H1 (cell line): ENCODE results near the gene RBP7. TPM values are rescaled to one million over a fixed set of nuclear protein-coding genes. Genes with fewer than 3 reads are reported as not detected.

Experiments
- CTCF ChIA-PET: fragments of 300-600 bp; sonication (Branson Sonifier 250); formaldehyde crosslinking; loops from one replicate; lab custom pipeline; 2021; ENCODE audit not compliant: partially characterized antibody; lab: Charles Lee
- POLR2A ChIA-PET: fragments of 300-600 bp; sonication (Branson Sonifier 250); formaldehyde crosslinking; loops from one replicate; lab custom pipeline; 2021; ENCODE audit warnings: inconsistent platforms; ENCODE audit not compliant: partially characterized antibody; lab: Charles Lee
- DNase-seq, 2 experiments: peaks; one replicate each; pipeline versions ENCODE4 v3.0.0 to v3.0.0-alpha.2; 2010 to 2022; ENCODE audit warnings: low spot score in 2 of 2, low read depth in 1 of 2, mixed read lengths in 1 of 2
- FAIRE-seq: peaks from 2 replicates; lab custom pipeline; 2011; peaks lifted over from hg19 to GRCh38; lab: Jason Lieb, UNC
- H2AFZ ChIP-seq: 2 replicates; pipeline ENCODE4 v1.8.1; 2012; ENCODE audit warnings: low read length, inconsistent platforms
- H2AK5ac ChIP-seq: 2 replicates; pipeline ENCODE4 v1.6.1; 2013; ENCODE audit warnings: low read depth, low read length
- H2BK120ac ChIP-seq: replicated peaks from 2 replicates; pipeline ENCODE3; 2013; ENCODE audit warnings: low read depth, low read length, inconsistent platforms
- H2BK12ac ChIP-seq: 2 replicates; pipeline ENCODE4 v1.6.1; 2013; ENCODE audit warnings: low read depth, low read length
- H2BK15ac ChIP-seq: 2 replicates; pipeline ENCODE4 v1.6.1; 2013; ENCODE audit warnings: low read length
- H2BK20ac ChIP-seq: 2 replicates; pipeline ENCODE4 v1.6.1; 2013; ENCODE audit warnings: low read length
- H2BK5ac ChIP-seq: 2 replicates; pipeline ENCODE4 v1.6.1; 2013; ENCODE audit warnings: low read depth, low read length
- H3K14ac ChIP-seq: 2 replicates; pipeline ENCODE4 v1.6.1; 2013; ENCODE audit warnings: inconsistent platforms; ENCODE audit not compliant: insufficient read length
- H3K18ac ChIP-seq: 2 replicates; pipeline ENCODE4 v1.6.1; 2013; ENCODE audit warnings: low read length; ENCODE audit errors: extremely low read depth
- H3K23ac ChIP-seq: 2 replicates; pipeline ENCODE4 v1.6.1; 2013; ENCODE audit warnings: inconsistent platforms; ENCODE audit not compliant: insufficient read length
- H3K23me2 ChIP-seq: 2 replicates; pipeline ENCODE4 v1.6.1; 2013; ENCODE audit warnings: low read depth, low read length
- H3K27ac ChIP-seq: 2 replicates; pipeline ENCODE4 v1.6.1; 2011; ENCODE audit warnings: low read depth, low read length, inconsistent platforms
- H3K27me3 ChIP-seq, 4 experiments: replicated peaks in 1 of 4; 1 replicate in 1 of 4; 2 replicates in 3 of 4; pipeline versions ENCODE4 v1.6.1 to v1.8.1; 2011 to 2013; ENCODE audit warnings: low read length in 3 of 4, mild to moderate bottlenecking in 3 of 4, inconsistent platforms in 2 of 4, mixed read lengths in 2 of 4, moderate library complexity in 1 of 4; ENCODE audit not compliant: control insufficient read depth in 3 of 4, insufficient read depth in 3 of 4; ENCODE audit errors: extremely low read depth in 1 of 4
- H3K36me3 ChIP-seq, 4 experiments: 2 replicates each; pipeline versions ENCODE4 v1.6.1 to v1.8.1; 2011 to 2013; ENCODE audit warnings: mild to moderate bottlenecking in 4 of 4, low read length in 3 of 4, moderate library complexity in 2 of 4, control low read depth in 1 of 4, inconsistent platforms in 1 of 4; ENCODE audit not compliant: insufficient read depth in 4 of 4, control insufficient read depth in 2 of 4
- H3K4ac ChIP-seq: replicated peaks from 2 replicates; pipeline ENCODE3; 2013; ENCODE audit warnings: low read length, low read depth, mixed read lengths, inconsistent platforms; ENCODE audit not compliant: insufficient read length
- H3K4me1 ChIP-seq, 4 experiments: replicated peaks in 1 of 4; 1 replicate in 1 of 4; 2 replicates in 3 of 4; pipeline versions ENCODE4 v1.6.1 to v1.8.1; 2011 to 2013; ENCODE audit warnings: low read length in 3 of 4, inconsistent platforms in 2 of 4, mixed read lengths in 1 of 4; ENCODE audit not compliant: insufficient read depth in 4 of 4, control insufficient read depth in 3 of 4
- H3K4me2 ChIP-seq, 2 experiments: 2 replicates each; pipeline versions ENCODE4 v1.6.1 to v1.8.1; 2011 to 2013; ENCODE audit warnings: low read depth in 2 of 2, low read length in 2 of 2, control low read depth in 1 of 2, inconsistent platforms in 1 of 2, mild to moderate bottlenecking in 1 of 2; ENCODE audit not compliant: insufficient read depth in 1 of 2
- H3K4me3 ChIP-seq, 4 experiments: fragments of 200-600, 300-600 bp in 1 of 4; sonication (generic), shearing (Covaris generic), sonication (Bioruptor Twin) in 1 of 4; 2 replicates each; pipeline versions ENCODE4 v1.5.1 to v1.8.1; 2011 to 2016; ENCODE audit warnings: low read length in 4 of 4, low read depth in 3 of 4, control low read depth in 2 of 4, inconsistent platforms in 2 of 4, mild to moderate bottlenecking in 2 of 4, mixed read lengths in 1 of 4, moderate library complexity in 1 of 4; ENCODE audit not compliant: insufficient read depth in 2 of 4; ENCODE audit errors: extremely low read depth in 1 of 4
- H3K56ac ChIP-seq: replicated peaks from 2 replicates; pipeline ENCODE3; 2013; ENCODE audit warnings: low read depth, mild to moderate bottlenecking, mixed read lengths, low read length, inconsistent platforms; ENCODE audit not compliant: insufficient read length
- H3K79me1 ChIP-seq: 2 replicates; pipeline ENCODE4 v1.6.1; 2013; ENCODE audit warnings: low read depth, low read length, control low read depth
- H3K79me2 ChIP-seq, 2 experiments: 2 replicates each; pipeline versions ENCODE4 v1.6.1 to v1.8.1; 2012 to 2013; ENCODE audit warnings: low read length in 2 of 2, mild to moderate bottlenecking in 2 of 2, inconsistent platforms in 1 of 2; ENCODE audit not compliant: insufficient read depth in 2 of 2, control insufficient read depth in 1 of 2
- H3K9ac ChIP-seq, 4 experiments: replicated peaks in 1 of 4; 1 replicate in 1 of 4; 2 replicates in 3 of 4; pipeline versions ENCODE4 v1.6.1 to v1.8.1; 2011 to 2013; ENCODE audit warnings: low read depth in 3 of 4, low read length in 3 of 4, control low read depth in 2 of 4, mild to moderate bottlenecking in 2 of 4, moderate library complexity in 2 of 4, inconsistent platforms in 1 of 4; ENCODE audit errors: extremely low read depth in 1 of 4
- H3K9me3 ChIP-seq, 2 experiments: 2 replicates each; pipeline versions ENCODE4 v1.6.1 to v1.8.1; 2012 to 2013; ENCODE audit warnings: mild to moderate bottlenecking in 2 of 2, moderate library complexity in 2 of 2, control low read depth in 1 of 2, inconsistent platforms in 1 of 2, low read depth in 1 of 2, low read length in 1 of 2, mixed read lengths in 1 of 2; ENCODE audit not compliant: insufficient read depth in 2 of 2
- H4K20me1 ChIP-seq, 2 experiments: replicated peaks in 1 of 2; 2 replicates each; pipeline versions ENCODE3 to v1.8.1; 2011 to 2013; ENCODE audit warnings: inconsistent platforms in 2 of 2, low read length in 2 of 2, mild to moderate bottlenecking in 1 of 2; ENCODE audit not compliant: insufficient read depth in 2 of 2, control insufficient read depth in 1 of 2
- H4K5ac ChIP-seq: 2 replicates; pipeline ENCODE4 v1.6.1; 2013; ENCODE audit warnings: low read length, low read depth, mixed read lengths, inconsistent platforms; ENCODE audit not compliant: insufficient read length
- H4K8ac ChIP-seq: 2 replicates; pipeline ENCODE4 v1.8.0; 2013; ENCODE audit warnings: mild to moderate bottlenecking, moderate library complexity, low read length, inconsistent platforms; ENCODE audit not compliant: insufficient read depth; ENCODE audit errors: extremely low read depth
- H4K91ac ChIP-seq: replicated peaks from 2 replicates; pipeline ENCODE3; 2013; ENCODE audit warnings: low read length, mixed read lengths, inconsistent platforms; ENCODE audit not compliant: insufficient read length
- ATF3 ChIP-seq: IDR thresholded peaks from 2 replicates; pipeline ENCODE4 v1.6.1; 2011; ENCODE audit warnings: low read depth, mild to moderate bottlenecking, low read length; ENCODE audit not compliant: insufficient read depth
- BCL11A ChIP-seq, 2 experiments: IDR thresholded peaks; one replicate each; pipeline ENCODE4 v1.6.1; 2011; ENCODE audit warnings: low read depth in 2 of 2, low read length in 2 of 2, mild to moderate bottlenecking in 2 of 2
- CREB1 ChIP-seq: IDR thresholded peaks from 2 replicates; pipeline ENCODE4 v1.6.1; 2012; ENCODE audit warnings: inconsistent platforms
- GABPA ChIP-seq: IDR thresholded peaks from 2 replicates; pipeline ENCODE4 v1.6.1; 2011; ENCODE audit warnings: mild to moderate bottlenecking, low read length, moderate library complexity, borderline replicate concordance; ENCODE audit not compliant: insufficient read depth
- KDM5A ChIP-seq: fragments of 200-600 bp; IDR thresholded peaks from 2 replicates; pipeline ENCODE4 v1.7.1; 2012; ENCODE audit warnings: mild to moderate bottlenecking, low read length, inconsistent platforms, mixed read lengths
- SIN3A ChIP-seq, 2 experiments: IDR thresholded peaks in 1 of 2; conservative IDR thresholded peaks in 1 of 2; 2 replicates each; pipeline ENCODE4 v1.6.1; 2011 to 2012; ENCODE audit warnings: low read length in 2 of 2, improper control_type of control experiment in 1 of 2, low read depth in 1 of 2, mild to moderate bottlenecking in 1 of 2
- SP1 ChIP-seq: IDR thresholded peaks from 2 replicates; pipeline ENCODE4 v1.6.1; 2011; ENCODE audit warnings: low read depth, low read length
- TAF1 ChIP-seq: IDR thresholded peaks from 2 replicates; pipeline ENCODE4 v1.6.1; 2011; ENCODE audit warnings: mild to moderate bottlenecking, low read depth, low read length
- TAF7 ChIP-seq: optimal IDR thresholded peaks from 2 replicates; pipeline ENCODE3; 2011; ENCODE audit warnings: low read depth, mild to moderate bottlenecking, inconsistent platforms, low read length, moderate library complexity, borderline replicate concordance
- TEAD4 ChIP-seq: IDR thresholded peaks from 2 replicates; pipeline ENCODE4 v1.6.1; 2012; ENCODE audit warnings: low read depth, low read length, inconsistent platforms, mixed read lengths
- WGBS, 2 experiments: shearing (Covaris generic) in 1 of 2; methylation state at CpG; one replicate each; pipeline versions ENCODE4 v1.1.6 to v1.1.7; 2013 to 2015; ENCODE audit warnings: low lambda C conversion rate in 2 of 2, mixed read lengths in 2 of 2, inconsistent platforms in 1 of 2, low coverage in 1 of 2, missing lambda C conversion rate in 1 of 2; ENCODE audit not compliant: insufficient replicate concordance in 2 of 2, insufficient coverage in 1 of 2, insufficient read length in 1 of 2; ENCODE audit errors: extremely low coverage in 1 of 2, missing lambda C conversion rate in 1 of 2; 5-methylcytosine and 5-hydroxymethylcytosine counted together
- polyA plus RNA-seq, 7 experiments: library from polyadenylated mRNA; depleted of rRNA in 3 of 7; stranded (reverse) in 5 of 7; unstranded in 2 of 7; fragments of >200 nt in 5 of 7; fragments of 200-250 nt in 2 of 7; gene quantifications; 1 replicate in 5 of 7; 2 replicates in 1 of 7; 4 replicates in 1 of 7; pipeline versions ENCODE4 v1.2.1 to v1.2.3, GENCODE V29; 2011 to 2013; ENCODE audit warnings: missing spikeins in 2 of 7, mixed read lengths in 2 of 7
- total RNA-seq: library from RNA; stranded (reverse); fragmentation: NEBNext Ultra II Directional; extraction: Animal tissue kit (Norgen Biotek cat#: 25700); gene quantifications from 2 replicates; pipeline ENCODE4 v1.2.1, GENCODE V29; 2021

Gene RBP7
- total and polyA plus RNA-seq, 2 of the 8 experiments (the other 6 are each of a cell fraction or from before 2014, with no cell fraction given) = 5.7 to 7.2 TPM

- Histone ChIP-seq H3K79me2 (no peaks in the 10 kb centered on the region), H2BK5ac (no peak overlapping the region; the same call in 1 of the 2 replicates), H3K36me3 (no peaks in the 10 kb centered on the region), H2AK5ac (no peak overlapping the region), H2BK12ac (peak overlapping the region; percentile 4; the same call in 1 of the 2 replicates), H3K9me3 (no peaks in the 10 kb centered on the region), H3K27me3 (no peaks in the 10 kb centered on the region), H3K23ac (no peak overlapping the region), H4K8ac (no peak overlapping the region), H4K91ac (no peak overlapping the region), H3K79me1 (no peaks in the 10 kb centered on the region), H3K4me3 (no peak overlapping the region), H3K4me2 (peak overlapping the region; percentile 4 to 43; a peak in 2 of 4 replicates), H2BK120ac (no peak overlapping the region), H3K4ac (no peak overlapping the region), H3K9ac (peak overlapping the region in 1 of 4 experiments; percentile 25; a peak in 2 of 7 replicates), H3K23me2 (no peaks in the 10 kb centered on the region), H2BK20ac (no peak overlapping the region), H3K14ac (no peak overlapping the region), H3K4me1 (peaks cover 0 to 9% (median 3%) of the 10 kb centered on the region in 4 experiments; a peak in 4 of 7 replicates), H4K5ac (no peak overlapping the region), H2BK15ac (no peak overlapping the region; the same call in 1 of the 2 replicates), H3K56ac (no peak overlapping the region), H4K20me1 (no peaks in the 10 kb centered on the region), H2AFZ (peak overlapping the region; percentile 13; the same call in 1 of the 2 replicates), H3K27ac (peak overlapping the region; percentile 33), H3K18ac (no peak overlapping the region)
- ChIA-PET CTCF (interaction anchor here (0.5 to 2.8 kb wide), 7 partner anchors 9 to 434 kb away, joined by 3 to 16 read pairs (median 4); no protein-coding TSS in a partner anchor), POLR2A (interaction anchor here (1.0 to 1.7 kb wide), 2 partner anchors 18 to 72 kb away, joined by 3 to 6 read pairs; partner anchors contain the start of genes LZIC, NMNAT1 and UBE4B)
- 70% methylated on average over 11 of the region's 12 CpGs; no CpG with 5 or more reads in 1 of the 2 experiments for WGBS, 2 experiments
- FAIRE-seq (peak; percentile 13), DNase-seq (peak in 1 of 2 experiments; percentile 62)
- TF ChIP-seq TEAD4 (no peak), SIN3A (conservative IDR thresholded peaks at IDR 0.05 in 1 of 2, IDR thresholded peaks at IDR 0.05 in 1 of 2; ENCODE audit: low read depth in 1 of 2, low read length in 2 of 2) (0 out of 4 replicates have a peak, but pooled peaks of 1 of the 2 experiments have one; percentile 40), TAF1 (peak; percentile 30; the same call in 1 of the 2 replicates), KDM5A (no peak), GABPA (no peak), BCL11A (IDR thresholded peaks at IDR 0.05; ENCODE audit: low read depth in 2 of 2, low read length in 2 of 2) (no peak), CREB1 (peak; percentile 39; the same call in 1 of the 2 replicates), ATF3 (no peak), TAF7 (no peak), SP1 (no peak)
These were observed 36.1 kb upstream of the RBP7 start for GRCh38 chr1:9960706-9961562.
